OCI-LY7 (cell line): ENCODE results near the gene GPR156. TPM values are rescaled to one million over a fixed set of nuclear protein-coding genes. Genes with fewer than 3 reads are reported as not detected.

Experiments
- BruUV-seq: library from RNA; stranded (reverse); fragments of 400-500 nt; replicated peaks from 2 replicates; lab custom pipeline; 2021; lab: Mats Ljungman, UMichigan
- CTCF ChIA-PET: fragments of 300-600 bp; sonication (Branson Sonifier 250); formaldehyde crosslinking; loops from one replicate; lab custom pipeline; 2022; ENCODE audit warnings: antibody characterized with exemption; ENCODE audit not compliant: unreplicated experiment; lab: Charles Lee
- POLR2A ChIA-PET: fragments of 300-600 bp; sonication (Branson Sonifier 250); formaldehyde crosslinking; loops from one replicate; lab custom pipeline; 2022; ENCODE audit warnings: antibody characterized with exemption; lab: Charles Lee
- DNase-seq: peaks from one replicate; pipeline ENCODE4 v3.0.0-alpha.2; 2015; ENCODE audit warnings: low spot score
- H2AFZ ChIP-seq: fragments of 200-600 bp; sonication (generic), shearing (Covaris generic); 2 replicates; pipeline ENCODE4 v1.6.1; 2014; ENCODE audit warnings: mild to moderate bottlenecking, antibody characterized with exemption, low read length, moderate library complexity
- H3K27ac ChIP-seq: fragments of 200-600 bp; sonication (generic); 2 replicates; pipeline ENCODE4 v1.5.1; 2014; ENCODE audit warnings: mixed run types, low read depth, mild to moderate bottlenecking, moderate library complexity, low read length, inconsistent platforms; ENCODE audit not compliant: poor library complexity, severe bottlenecking
- H3K36me3 ChIP-seq: fragments of 200-600 bp; sonication (generic); 2 replicates; pipeline ENCODE4 v1.6.1; 2014; ENCODE audit warnings: mild to moderate bottlenecking, antibody characterized with exemption, low read length, moderate library complexity, mixed read lengths; ENCODE audit not compliant: insufficient read depth
- H3K4me1 ChIP-seq: fragments of 200-600 bp; sonication (generic); 2 replicates; pipeline ENCODE4 v1.5.1; 2014; ENCODE audit warnings: mild to moderate bottlenecking, low read length; ENCODE audit not compliant: insufficient read depth, poor library complexity, severe bottlenecking
- H3K4me2 ChIP-seq: fragments of 200-600 bp; sonication (generic); 2 replicates; pipeline ENCODE4 v1.6.1; 2014; ENCODE audit warnings: mild to moderate bottlenecking, low read length
- H3K4me3 ChIP-seq: fragments of 200-600 bp; sonication (generic); 2 replicates; pipeline ENCODE4 v1.5.1; 2014; ENCODE audit warnings: mild to moderate bottlenecking, low read depth, low read length; ENCODE audit not compliant: poor library complexity, severe bottlenecking
- H3K79me2 ChIP-seq: fragments of 200-600 bp; sonication (generic); 2 replicates; pipeline ENCODE4 v1.6.1; 2016; ENCODE audit warnings: low read depth, mild to moderate bottlenecking, low read length, moderate library complexity, mixed read lengths; ENCODE audit not compliant: insufficient read depth
- H3K9me2 ChIP-seq: fragments of 200-600 bp; sonication (generic); 2 replicates; pipeline ENCODE4 v1.6.1; 2016; ENCODE audit warnings: mild to moderate bottlenecking, low read length, mixed read lengths; ENCODE audit not compliant: insufficient read depth
- H3K9me3 ChIP-seq: fragments of 200-600 bp; sonication (generic); 2 replicates; pipeline ENCODE4 v1.6.1; 2014; ENCODE audit warnings: mild to moderate bottlenecking, mixed run types, low read length, mixed read lengths
- H4K20me1 ChIP-seq: fragments of 200-600 bp; sonication (generic); 2 replicates; pipeline ENCODE4 v1.6.1; 2014; ENCODE audit warnings: mild to moderate bottlenecking, antibody characterized with exemption, low read length, moderate library complexity, mixed read lengths; ENCODE audit not compliant: insufficient read depth
- EZH2phosphoT487 ChIP-seq: fragments of 200-600 bp; sonication (generic); IDR thresholded peaks from 2 replicates; pipeline ENCODE4 v1.6.1; 2018; ENCODE audit warnings: low read depth, borderline replicate concordance, mild to moderate bottlenecking, mixed run types, antibody characterized with exemption, low read length, moderate library complexity, mixed read lengths
- intact Hi-C: fragments of 100-400 bp; cut with micrococcal nuclease; formaldehyde crosslinking; loops from one replicate; pipeline ENCODE4 v1.10.0; 2022; ENCODE audit not compliant: unreplicated experiment
- total RNA-seq, 2 experiments: library from RNA; depleted of rRNA in 1 of 2; stranded (reverse); fragments of >200 nt in 1 of 2; shearing (Covaris generic) in 1 of 2; gene quantifications; 2 replicates each; pipeline ENCODE4 v1.2.3, GENCODE V29; 2014 to 2022
- TF ChIP-seq, protein P1 (sequence below): fragments of 200-600 bp; sonication (generic); conservative IDR thresholded peaks from 2 replicates; pipeline ENCODE4 v1.5.1; 2014; ENCODE audit warnings: mild to moderate bottlenecking, antibody characterized with exemption, low read length, moderate library complexity, mixed read lengths

The GPR156 gene
- total RNA-seq, 2 experiments from 2014 or later = 0.03 to 0.13 TPM

DNA sequence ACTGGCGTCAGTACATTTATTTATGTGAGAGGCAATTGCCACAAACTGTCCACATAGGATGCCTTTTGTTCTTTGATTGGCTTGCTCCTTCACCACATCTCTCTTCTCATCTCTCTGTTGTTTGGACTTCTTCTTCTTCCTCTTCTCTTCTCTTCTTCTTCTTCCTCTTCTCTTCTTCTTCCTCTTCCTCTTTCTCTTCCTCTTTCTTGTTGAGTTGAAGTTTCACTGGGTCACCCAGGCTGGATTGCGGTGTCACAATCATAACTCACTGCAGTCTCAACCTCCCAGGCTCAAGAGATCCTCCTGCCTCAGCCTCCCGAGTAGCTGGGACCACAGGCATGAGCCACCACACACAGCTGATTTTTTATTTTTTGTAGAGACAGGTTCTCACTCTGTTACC lies 123.1 kb downstream of the GPR156 start:
- Histone ChIP-seq H3K4me1 (no peaks in the 10 kb centered on the region), H3K79me2 (no peaks in the 10 kb centered on the region), H3K4me3 (no peak overlapping the region), H3K27ac (no peak overlapping the region), H3K9me3 (no peaks in the 10 kb centered on the region), H3K36me3 (no peaks in the 10 kb centered on the region), H2AFZ (no peak overlapping the region), H3K4me2 (no peak overlapping the region), H4K20me1 (no peaks in the 10 kb centered on the region), H3K9me2 (no peaks in the 10 kb centered on the region)
- no peak for DNase-seq
- no TSS peak for BruUV-seq
- no peak for TF ChIP-seq EZH2phosphoT487
- TF ChIP-seq, protein P1, sequence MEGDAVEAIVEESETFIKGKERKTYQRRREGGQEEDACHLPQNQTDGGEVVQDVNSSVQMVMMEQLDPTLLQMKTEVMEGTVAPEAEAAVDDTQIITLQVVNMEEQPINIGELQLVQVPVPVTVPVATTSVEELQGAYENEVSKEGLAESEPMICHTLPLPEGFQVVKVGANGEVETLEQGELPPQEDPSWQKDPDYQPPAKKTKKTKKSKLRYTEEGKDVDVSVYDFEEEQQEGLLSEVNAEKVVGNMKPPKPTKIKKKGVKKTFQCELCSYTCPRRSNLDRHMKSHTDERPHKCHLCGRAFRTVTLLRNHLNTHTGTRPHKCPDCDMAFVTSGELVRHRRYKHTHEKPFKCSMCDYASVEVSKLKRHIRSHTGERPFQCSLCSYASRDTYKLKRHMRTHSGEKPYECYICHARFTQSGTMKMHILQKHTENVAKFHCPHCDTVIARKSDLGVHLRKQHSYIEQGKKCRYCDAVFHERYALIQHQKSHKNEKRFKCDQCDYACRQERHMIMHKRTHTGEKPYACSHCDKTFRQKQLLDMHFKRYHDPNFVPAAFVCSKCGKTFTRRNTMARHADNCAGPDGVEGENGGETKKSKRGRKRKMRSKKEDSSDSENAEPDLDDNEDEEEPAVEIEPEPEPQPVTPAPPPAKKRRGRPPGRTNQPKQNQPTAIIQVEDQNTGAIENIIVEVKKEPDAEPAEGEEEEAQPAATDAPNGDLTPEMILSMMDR = no peak
- ChIA-PET POLR2A (interaction anchor here (1.0 kb wide), 1 partner anchor 14 kb away, joined by 3 read pairs; no protein-coding TSS in a partner anchor), CTCF (no interaction called here)
- intact Hi-C loops = no loop called here

DNA sequence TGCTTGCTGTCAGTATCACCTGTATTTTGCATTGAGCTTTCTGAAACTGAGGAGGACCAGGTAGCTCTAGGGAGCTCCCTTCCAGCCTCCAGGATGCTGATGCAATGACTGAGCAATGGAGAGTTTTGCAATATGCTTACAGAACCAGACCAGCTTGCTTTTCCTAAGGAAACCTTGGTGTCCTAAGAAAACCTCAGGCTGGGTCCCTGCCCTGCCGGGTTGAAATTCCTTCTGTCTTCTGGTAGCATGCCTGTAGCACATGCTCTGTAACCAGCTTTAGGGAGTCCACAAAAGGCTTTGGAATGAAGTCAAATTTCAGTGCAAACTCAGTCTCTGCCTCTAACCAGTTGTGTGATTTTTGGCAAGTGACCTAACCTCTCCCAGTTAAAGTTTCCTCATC lies 125.0 kb downstream of the GPR156 start:
- POLR2A ChIA-PET = no interaction called here
- Histone ChIP-seq H3K4me2 (no peak overlapping the region), H3K4me3 (no peak overlapping the region), H3K4me1 (no peaks in the 10 kb centered on the region), H4K20me1 (no peaks in the 10 kb centered on the region), H3K36me3 (no peaks in the 10 kb centered on the region), H3K27ac (no peak overlapping the region), H3K79me2 (no peaks in the 10 kb centered on the region), H3K9me2 (no peaks in the 10 kb centered on the region), H3K9me3 (0 out of 2 replicates have a peak, but pooled peaks cover 6% of the 10 kb centered on the region), H2AFZ (no peak overlapping the region)
- TF ChIP-seq, protein P1 = no peak
- no peak for TF ChIP-seq EZH2phosphoT487
- CTCF ChIA-PET = no interaction called here
- BruUV-seq = no TSS peak
- DNase-seq = no peak
- intact Hi-C loops = no loop called here

DNA sequence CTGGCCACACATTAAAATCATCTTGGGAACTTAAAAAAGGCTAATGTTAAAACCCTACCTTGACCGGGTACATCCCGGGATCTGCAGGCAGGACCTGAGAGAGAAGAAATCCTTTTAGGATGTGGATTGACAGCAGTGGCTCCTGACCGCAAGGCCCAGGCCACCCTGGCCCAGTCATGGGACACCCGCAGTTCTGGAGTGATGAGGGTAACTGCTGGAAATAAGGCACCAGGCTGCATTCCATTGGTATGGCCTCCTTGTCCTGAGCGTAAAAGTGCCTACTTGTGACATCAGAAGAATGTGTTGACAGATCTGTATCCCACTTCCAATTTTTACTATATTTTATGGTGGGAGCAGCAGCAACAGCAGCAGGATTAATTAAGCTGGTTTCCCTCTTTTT lies 127.3 kb downstream of the GPR156 start:
- no peak overlapping the region for H3K27ac ChIP-seq
- intact Hi-C loops = no loop called here
- no TSS peak for BruUV-seq
- ChIA-PET POLR2A (no interaction called here), CTCF (no interaction called here)
- no peaks in the 10 kb centered on the region for H3K4me1 ChIP-seq
- H3K4me3 ChIP-seq = no peak overlapping the region
- TF ChIP-seq, protein P1 = no peak
- H3K36me3 ChIP-seq = no peaks in the 10 kb centered on the region
- no peak overlapping the region for H2AFZ ChIP-seq
- 0 out of 2 replicates have a peak, but pooled peaks cover 6% of the 10 kb centered on the region for H3K9me3 ChIP-seq
- H3K79me2 ChIP-seq = no peaks in the 10 kb centered on the region
- no peak overlapping the region for H3K4me2 ChIP-seq
- H3K9me2 ChIP-seq = no peaks in the 10 kb centered on the region
- H4K20me1 ChIP-seq = no peaks in the 10 kb centered on the region
- no peak for DNase-seq
